CD4-positive, alpha-beta T cell (primary cell): ENCODE measurements around the gene IFNW1. TPM values are rescaled to one million over a fixed set of nuclear protein-coding genes. Genes with fewer than 3 reads are reported as not detected.
A peak's percentile ranks its signal among the peaks of the same experiment; 100 is the strongest.

Experiments
- ATAC-seq: fragments of 200-7000 bp; cut with Tn5 transposase; one replicate; pipeline ENCODE4 v1.10.0; 2022; ENCODE audit warnings: mild to moderate bottlenecking; ENCODE audit not compliant: poor library complexity
- CTCF ChIA-PET: fragments of 350-600 bp; sonication (Branson Sonifier 250); formaldehyde crosslinking; loops from one replicate; lab custom pipeline; 2021; ENCODE audit warnings: antibody characterized with exemption, inconsistent platforms; lab: Charles Lee
- POLR2A ChIA-PET: fragments of 350-600 bp; sonication (Branson Sonifier 250); formaldehyde crosslinking; loops from one replicate; lab custom pipeline; 2021; ENCODE audit warnings: antibody characterized with exemption, inconsistent platforms; lab: Charles Lee
- DNase-seq, 14 experiments: peaks; one replicate each; pipeline ENCODE4 v3.0.0-alpha.2; 2013 to 2020; ENCODE audit warnings: mixed read lengths in 2 of 14
- H3K27ac ChIP-seq, 2 donors: one replicate each; pipeline versions ENCODE4 v1.5.1 to v1.7.0; 2013; ENCODE audit warnings: low read length in 2 of 2, low read depth in 1 of 2, mild to moderate bottlenecking in 1 of 2
- H3K27me3 ChIP-seq, 2 experiments: 1 replicate in 1 of 2; 2 replicates in 1 of 2; pipeline versions ENCODE4 v1.6.1 to v1.7.0; 2013; ENCODE audit warnings: low read length in 2 of 2, control low read depth in 1 of 2, mild to moderate bottlenecking in 1 of 2, moderate library complexity in 1 of 2; ENCODE audit not compliant: insufficient read depth in 2 of 2, control insufficient read depth in 1 of 2
- H3K36me3 ChIP-seq: one replicate; pipeline ENCODE4 v1.6.1; 2013; ENCODE audit warnings: low read length, control low read depth; ENCODE audit not compliant: insufficient read depth
- H3K4me1 ChIP-seq: one replicate; pipeline ENCODE4 v1.6.1; 2013; ENCODE audit warnings: low read length, control low read depth; ENCODE audit not compliant: insufficient read depth
- H3K4me3 ChIP-seq: one replicate; pipeline ENCODE4 v1.5.1; 2013; ENCODE audit warnings: mild to moderate bottlenecking, low read length, moderate library complexity
- H3K9me3 ChIP-seq, 2 experiments: 1 replicate in 1 of 2; 2 replicates in 1 of 2; pipeline versions ENCODE4 v1.6.1 to v1.7.0; 2013; ENCODE audit warnings: low read length in 2 of 2, mild to moderate bottlenecking in 2 of 2, control low read depth in 1 of 2, moderate library complexity in 1 of 2; ENCODE audit not compliant: control insufficient read depth in 1 of 2, insufficient read depth in 1 of 2
- H3K27ac Mint-ChIP-seq: one replicate; pipeline ENCODE4 v1.8.0; 2020; ENCODE audit warnings: mixed read lengths
- H3K27me3 Mint-ChIP-seq: one replicate; pipeline ENCODE4 v1.8.0; 2021; ENCODE audit warnings: mixed read lengths
- H3K36me3 Mint-ChIP-seq: one replicate; pipeline ENCODE4 v1.8.0; 2021; ENCODE audit warnings: low read depth, mixed read lengths
- H3K4me1 Mint-ChIP-seq: one replicate; pipeline ENCODE4 v1.8.0; 2021; ENCODE audit warnings: low read depth, mixed read lengths
- H3K4me3 Mint-ChIP-seq: one replicate; pipeline ENCODE4 v1.8.0; 2020; ENCODE audit warnings: mild to moderate bottlenecking, mixed read lengths
- H3K9me3 Mint-ChIP-seq: one replicate; pipeline ENCODE4 v1.8.0; 2020; ENCODE audit warnings: mixed read lengths
- CTCF ChIP-seq: fragments of 200-600 bp; IDR thresholded peaks from one replicate; pipeline ENCODE4 v1.8.0; 2022; ENCODE audit warnings: antibody characterized with exemption, mild to moderate bottlenecking
- intact Hi-C, 2 experiments: fragments of 100-400 bp; cut with DNase I in 1 of 2; cut with micrococcal nuclease in 1 of 2; formaldehyde crosslinking; loops; one replicate each; pipeline versions ENCODE4 v1.15.1 to v1.9.0; 2023 to 2025; cut with DNase I, micrococcal nuclease
- total RNA-seq, 174 experiments: library from RNA in 2 of 174; stranded (reverse) in 2 of 174; gene quantifications; one replicate each; pipeline ENCODE4 v1.2.3 and lab custom pipeline; 2021 to 2026

IFNW1 gene
- total RNA-seq, 2 experiments from 2014 or later: not detected

- no peaks in the 10 kb centered on the region for H3K36me3 ChIP-seq
- no peak overlapping the region for H3K27ac ChIP-seq
- no peaks in the 10 kb centered on the region for H3K27me3 ChIP-seq
- intact Hi-C loops: loop anchor here (1.0 to 10.0 kb wide), 8 partner anchors 170 to 1646 kb away; no protein-coding TSS in a partner anchor
- ChIA-PET POLR2A (interaction anchor here (0.6 to 1.4 kb wide), 5 partner anchors 32 to 227 kb away, joined by 3 to 6 read pairs (median 5); partner anchors contain the start of gene HACD4), CTCF (interaction anchor here (0.6 to 1.9 kb wide), 15 partner anchors 8 to 1646 kb away, joined by 3 to 15 read pairs (median 4); no protein-coding TSS in a partner anchor)
- DNase-seq (peak in 5 of 14 experiments; percentile 10 to 84 (median 78)), ATAC-seq (peak; percentile 89)
- no peaks in the 10 kb centered on the region for H3K9me3 Mint-ChIP-seq
- H3K4me1 Mint-ChIP-seq: no peaks in the 10 kb centered on the region
- H3K27ac Mint-ChIP-seq: no peak overlapping the region
- no peaks in the 10 kb centered on the region for H3K4me1 ChIP-seq
- H3K4me3 ChIP-seq: no peak overlapping the region
- H3K36me3 Mint-ChIP-seq: no peaks in the 10 kb centered on the region
- peaks cover 6% of the 10 kb centered on the region for H3K27me3 Mint-ChIP-seq
- TF ChIP-seq CTCF: peak; percentile 92
- no peaks in the 10 kb centered on the region for H3K9me3 ChIP-seq
- H3K4me3 Mint-ChIP-seq: no peak overlapping the region
These were observed 30.7 kb downstream of the IFNW1 start for GRCh38 chr9:21110708-21111576.

GRCh38 chr9:21104787-21105186 is 36.8 kb downstream of the IFNW1 start:
- CTCF ChIA-PET: interaction anchor here (1.5 kb wide), 1 partner anchor 8 kb away, joined by 3 read pairs; no protein-coding TSS in a partner anchor
- Histone ChIP-seq H3K27ac (no peak overlapping the region), H3K4me3 (no peak overlapping the region), H3K36me3 (no peaks in the 10 kb centered on the region), H3K27me3 (no peaks in the 10 kb centered on the region), H3K9me3 (no peaks in the 10 kb centered on the region), H3K4me1 (no peaks in the 10 kb centered on the region)
- ATAC-seq (no peak), DNase-seq (no peak)
- H3K4me1 Mint-ChIP-seq: no peaks in the 10 kb centered on the region
- no peaks in the 10 kb centered on the region for H3K36me3 Mint-ChIP-seq
- intact Hi-C loops: loop anchor here in 1 of 2 experiments (5.0 kb wide), 2 partner anchors 477 to 747 kb away; no protein-coding TSS in a partner anchor
- no peak for TF ChIP-seq CTCF
- H3K27me3 Mint-ChIP-seq: no peaks in the 10 kb centered on the region
- H3K27ac Mint-ChIP-seq: no peak overlapping the region
- POLR2A ChIA-PET: no interaction called here
- H3K4me3 Mint-ChIP-seq: no peak overlapping the region
- no peaks in the 10 kb centered on the region for H3K9me3 Mint-ChIP-seq

- peaks cover 2% of the 10 kb centered on the region for H3K4me1 Mint-ChIP-seq
- CTCF ChIA-PET: interaction anchor here (0.7 kb wide), 1 partner anchor 71 kb away, joined by 3 read pairs; the partner anchor contains the start of gene HACD4
These were observed 39.3 kb downstream of the IFNW1 start for GRCh38 chr9:21102305-21102704.

More at GRCh38 chr9:21102305-21102704, 39.3 kb downstream of the IFNW1 start:
- Mint-ChIP-seq H3K27me3 (no peaks in the 10 kb centered on the region), H3K27ac (no peak overlapping the region), H3K9me3 (no peaks in the 10 kb centered on the region), H3K4me3 (no peak overlapping the region), H3K36me3 (no peaks in the 10 kb centered on the region)
- Histone ChIP-seq H3K27ac (no peak overlapping the region), H3K36me3 (no peaks in the 10 kb centered on the region), H3K27me3 (no peaks in the 10 kb centered on the region), H3K9me3 (no peaks in the 10 kb centered on the region), H3K4me1 (peaks cover 2% of the 10 kb centered on the region), H3K4me3 (no peak overlapping the region)
- TF ChIP-seq CTCF: no peak
- DNase-seq (no peak), ATAC-seq (no peak)
- intact Hi-C loops: no loop called here
- POLR2A ChIA-PET: no interaction called here
